GDM1 (cell line): Measurements from ENCODE around the gene DENND2A.
"Not testable (repeated sequence)": the region's sequence is repeated elsewhere in the genome, so short reads cannot be mapped to it uniquely, and the experiment has no call there.

Experiments
- DNase-seq: peaks from one replicate; lab custom pipeline; 2025; lab: John Stamatoyannopoulos, UW

Gene DENND2A

DNA sequence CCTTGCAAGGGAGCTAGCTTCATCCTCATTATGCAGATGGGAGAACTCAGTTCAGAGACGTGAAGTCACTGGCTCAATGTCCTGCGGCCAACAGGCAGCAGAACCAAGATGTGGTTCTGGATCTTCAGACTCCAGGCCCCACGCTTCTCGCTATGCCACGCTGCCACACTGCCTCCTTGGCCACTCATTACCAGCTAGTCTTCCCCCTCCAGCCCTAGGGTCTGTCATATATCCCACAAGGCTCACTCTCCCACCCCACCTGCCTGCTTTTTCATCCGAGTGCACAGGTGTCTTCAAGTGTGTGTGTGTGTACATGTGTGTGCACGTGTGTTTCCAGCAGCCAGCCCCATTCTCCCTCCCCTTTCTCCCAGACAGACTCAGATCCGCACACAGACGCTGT, 53.4 kb downstream of the DENND2A start:
- DNase-seq, result no peak

DNA sequence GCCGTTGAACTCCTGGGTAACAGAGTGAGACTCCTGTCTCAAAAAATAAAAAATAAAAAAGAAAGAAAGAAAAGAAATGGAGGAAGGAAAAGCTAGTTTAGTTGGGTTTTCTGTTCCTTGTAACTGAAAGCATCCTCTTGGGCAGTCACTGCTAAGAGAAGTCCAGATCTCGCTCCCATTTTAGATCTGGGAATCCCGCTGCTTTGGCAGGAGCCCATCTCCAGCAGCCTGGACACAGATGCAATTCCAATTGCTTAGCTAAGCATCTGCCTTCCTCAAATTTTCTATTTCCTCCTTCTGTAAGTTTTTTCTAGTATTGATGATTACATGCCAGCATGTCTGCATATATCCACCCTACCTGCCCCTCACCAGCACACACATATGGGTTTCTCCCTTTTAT, 54.1 kb downstream of the DENND2A start:
- DNase-seq, result no peak

DNA sequence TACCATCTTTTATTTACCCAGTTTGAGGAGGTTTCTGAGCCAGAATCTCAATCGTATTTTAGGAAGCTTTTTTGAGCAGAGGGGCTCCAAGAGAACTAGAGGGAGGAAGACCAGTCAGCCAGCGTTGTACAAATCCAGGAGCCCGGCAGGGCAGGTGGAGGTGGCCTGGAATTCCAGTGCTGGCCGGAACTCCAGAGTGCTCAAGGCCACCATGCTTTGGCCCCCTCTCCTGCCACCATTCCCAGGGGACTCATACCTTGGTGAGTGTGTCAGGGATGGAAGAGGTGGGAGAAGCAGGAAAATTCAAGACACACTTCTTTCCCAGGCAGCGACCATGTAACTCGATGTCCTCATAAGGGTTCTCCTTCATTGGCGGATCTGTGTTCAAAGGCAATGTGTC, 55.3 kb downstream of the DENND2A start:
- DNase-seq, result no peak

DNA sequence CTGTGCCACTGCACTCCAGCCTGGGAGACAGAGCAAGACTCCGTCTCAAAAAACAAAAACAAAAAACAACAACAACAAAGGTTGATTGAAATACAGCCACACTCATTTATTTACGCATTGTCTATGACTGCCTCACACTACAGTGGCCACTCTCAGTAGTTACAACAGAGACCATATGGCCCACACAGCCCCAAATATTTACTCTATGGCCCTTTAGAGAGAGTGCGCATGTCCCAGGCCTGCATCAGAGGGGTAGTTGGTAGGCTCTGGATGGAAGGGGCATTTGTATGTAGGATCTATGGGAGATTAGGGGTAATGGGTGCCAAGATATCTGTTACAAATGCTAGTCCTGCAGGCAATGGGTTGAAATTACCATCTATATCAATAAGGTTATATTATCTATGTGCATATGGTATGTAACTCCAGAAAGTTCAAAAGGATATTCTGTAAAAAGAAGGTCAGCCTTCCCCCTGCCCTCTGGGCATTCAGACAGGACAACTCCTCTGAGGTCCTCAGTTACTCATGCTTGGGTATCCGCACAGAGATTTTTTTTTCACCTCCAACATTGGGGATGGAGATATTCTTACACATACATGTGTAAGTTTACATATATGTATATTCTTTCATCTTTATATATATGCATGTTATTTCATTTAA, 56.3 kb downstream of the DENND2A start:
- DNase-seq, result no peak

DNA sequence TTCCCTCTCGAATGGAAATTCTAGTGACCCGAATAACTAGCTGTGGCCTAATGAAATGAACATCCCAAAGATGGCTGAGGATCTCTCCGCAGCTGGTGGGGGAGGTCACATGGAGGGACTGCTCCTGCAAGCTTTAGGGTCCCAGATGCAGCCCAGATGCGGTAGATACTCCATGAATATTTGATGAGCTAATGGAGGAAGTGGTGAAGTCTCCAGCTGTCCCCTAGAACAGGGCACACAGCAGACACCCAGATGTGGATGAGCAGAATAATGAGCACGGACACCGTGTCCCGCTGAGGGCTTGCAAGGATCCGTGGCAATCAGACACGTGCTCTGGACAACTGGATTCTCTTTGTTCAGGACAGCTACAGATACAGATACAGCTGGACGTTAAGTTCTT, 59.2 kb downstream of the DENND2A start:
- no peak for DNase-seq

DNA sequence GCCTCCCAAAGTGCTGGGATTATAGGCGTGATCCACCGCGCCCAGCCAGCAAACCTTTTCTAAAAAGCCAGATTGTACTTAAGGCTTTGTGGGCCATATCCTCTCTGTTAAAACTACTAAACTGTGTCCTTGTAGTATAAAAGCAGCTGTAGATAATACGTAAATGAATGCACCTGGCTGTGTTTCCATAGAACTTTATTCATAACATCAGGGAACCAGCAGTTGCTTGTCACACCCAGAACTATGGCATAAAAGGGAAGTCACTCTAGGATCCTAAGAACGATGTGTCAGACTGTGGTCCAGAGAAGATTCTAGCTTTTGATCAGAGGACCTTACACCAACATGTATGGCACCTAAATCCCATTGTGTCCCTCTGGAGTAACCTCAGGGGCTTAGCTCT, 63.0 kb downstream of the DENND2A start:
- no peak for DNase-seq

DNA sequence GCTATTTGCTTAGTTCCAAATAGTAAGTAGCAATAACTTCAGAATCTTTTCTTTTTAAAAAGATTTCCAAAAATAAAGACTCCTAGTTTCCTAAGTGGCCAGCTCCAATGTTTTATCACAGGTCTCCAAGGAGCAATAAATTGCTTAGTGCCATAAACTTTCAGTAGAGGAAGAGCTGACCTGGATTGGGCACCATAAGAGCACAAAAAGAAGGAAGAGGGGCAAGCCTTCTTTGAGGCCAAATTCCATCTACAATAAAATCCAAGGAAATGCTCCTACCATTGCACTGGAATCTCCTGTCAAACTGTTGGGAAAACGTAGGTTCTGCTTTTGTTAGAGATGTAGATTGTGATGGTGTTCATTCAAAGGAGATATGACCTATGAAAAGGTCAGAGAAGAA, 64.0 kb downstream of the DENND2A start:
- DNase-seq, result no peak

DNA sequence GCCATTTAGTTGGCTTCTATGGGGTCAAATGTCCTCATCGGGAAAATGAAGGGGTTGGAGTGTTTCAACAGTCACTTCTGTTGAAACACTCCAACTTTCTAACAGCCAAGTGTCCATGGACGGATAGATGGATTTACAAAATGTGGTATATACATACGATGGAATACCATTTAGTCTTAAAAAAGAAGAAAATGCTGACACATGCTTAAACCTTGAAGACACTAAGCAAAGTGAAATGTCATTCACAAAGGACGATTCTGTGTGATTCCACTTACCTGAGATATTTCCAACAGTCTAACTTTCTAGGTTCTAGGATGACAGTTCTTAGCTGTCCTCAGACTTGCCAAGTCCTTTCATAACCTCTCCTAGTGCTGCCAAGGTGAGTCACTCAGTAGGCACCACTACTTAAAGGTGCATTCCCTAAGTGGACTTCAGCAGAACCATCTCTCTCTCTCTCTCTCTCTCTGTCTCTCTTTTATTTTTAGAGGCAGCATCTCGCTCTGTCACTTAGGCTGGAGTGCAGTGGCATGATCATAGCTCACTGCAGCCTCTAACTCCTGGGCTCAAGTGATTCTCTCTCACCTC, 69.0 kb downstream of the DENND2A start:
- DNase-seq, result no peak

DNA sequence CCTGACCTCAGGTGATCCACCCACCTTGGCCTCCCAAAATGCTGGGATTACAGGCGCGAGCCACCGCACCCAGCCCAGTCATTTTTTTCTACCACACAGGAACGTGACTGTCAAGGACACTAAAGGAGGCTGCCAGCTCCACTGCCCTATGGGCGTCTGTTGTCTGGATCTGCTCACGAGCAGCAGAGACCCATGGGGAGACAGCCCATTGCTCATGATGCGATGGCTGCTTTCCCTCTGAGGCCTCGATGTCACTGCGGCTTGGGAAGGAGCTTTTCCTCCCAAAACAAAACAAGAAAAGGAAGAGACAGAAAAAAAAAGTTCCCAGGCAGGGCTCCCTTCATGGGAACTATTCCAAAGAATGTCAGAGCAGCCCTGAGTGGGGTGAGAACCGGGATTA, 70.5 kb downstream of the DENND2A start:
- DNase-seq, result no peak

DNA sequence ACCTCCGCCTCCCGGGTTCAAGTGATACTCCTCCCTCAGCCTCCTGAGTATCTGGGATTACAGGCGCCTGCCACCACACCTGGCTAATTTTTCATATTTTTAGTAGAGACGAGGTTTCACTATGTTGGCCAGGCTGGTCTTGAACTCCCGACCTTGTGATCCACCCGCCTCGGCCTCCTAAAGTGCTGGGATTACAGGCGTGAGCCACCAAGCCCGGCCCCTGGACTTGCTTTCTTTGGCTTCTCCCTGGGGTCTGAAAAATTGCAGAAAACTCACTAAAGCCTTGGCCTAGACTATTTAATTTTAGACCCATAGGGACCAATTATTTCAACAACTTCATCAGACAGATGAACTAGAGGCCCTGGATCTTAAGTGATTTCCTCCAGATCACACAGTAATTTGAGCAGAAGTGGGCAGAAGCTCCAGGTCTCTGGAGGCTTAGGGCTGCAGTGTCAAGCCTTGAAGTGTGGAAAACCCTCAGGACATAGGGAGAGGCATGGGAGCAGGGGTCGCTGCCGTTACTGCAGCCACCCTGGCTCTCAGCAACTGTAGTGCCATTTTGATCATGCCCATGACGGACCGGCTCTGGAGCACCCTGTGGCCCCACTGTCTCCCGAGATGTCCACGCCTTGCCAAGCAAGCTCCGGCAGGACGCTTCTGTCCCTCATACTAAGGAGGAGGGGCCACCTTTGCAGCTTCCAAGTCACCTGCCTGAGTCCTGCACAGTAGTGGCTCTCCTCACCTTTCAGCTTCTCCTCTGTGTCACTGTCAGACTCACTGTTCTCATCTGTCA, 72.4 kb downstream of the DENND2A start:
- no peak for DNase-seq

DNA sequence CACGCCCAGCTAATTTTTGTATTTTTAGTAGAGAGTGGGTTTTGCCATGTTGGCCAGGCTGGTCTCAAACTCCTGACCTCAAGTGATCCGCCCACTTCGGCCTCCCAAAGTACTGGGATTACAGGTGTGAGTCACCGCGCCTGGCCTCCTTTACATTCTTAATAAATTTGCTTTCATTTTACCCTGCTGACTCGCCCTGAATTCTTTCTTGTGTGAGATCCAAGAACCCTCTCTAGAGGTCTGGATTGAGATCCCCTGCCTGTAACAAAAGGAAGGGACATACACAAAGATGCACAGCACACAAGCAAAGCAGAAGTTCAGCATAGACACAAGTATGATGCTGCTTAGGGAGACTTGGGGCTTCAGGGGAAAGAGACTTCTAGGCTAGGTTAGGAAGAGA, 74.4 kb downstream of the DENND2A start:
- not testable (repeated sequence) for DNase-seq

DNA sequence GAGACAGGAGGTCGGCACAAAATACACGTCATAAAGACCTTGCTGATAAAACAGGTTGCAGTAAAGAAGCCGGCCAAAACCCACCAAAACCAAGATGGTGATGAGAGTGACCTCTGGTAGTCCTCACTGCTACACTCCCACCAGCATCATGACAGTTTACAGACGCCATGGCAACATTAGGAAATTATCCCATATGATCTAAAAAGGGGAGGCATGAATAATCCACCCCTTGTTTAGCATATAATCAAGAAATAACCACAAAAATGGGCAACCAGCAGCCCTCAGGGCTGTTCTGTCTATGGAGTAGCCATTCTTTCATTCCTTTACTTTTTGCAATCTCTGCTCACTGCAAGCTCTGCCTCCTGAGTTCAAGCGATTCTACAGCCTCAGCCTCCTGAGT, 74.9 kb downstream of the DENND2A start:
- DNase-seq, result not testable (repeated sequence)

DNA sequence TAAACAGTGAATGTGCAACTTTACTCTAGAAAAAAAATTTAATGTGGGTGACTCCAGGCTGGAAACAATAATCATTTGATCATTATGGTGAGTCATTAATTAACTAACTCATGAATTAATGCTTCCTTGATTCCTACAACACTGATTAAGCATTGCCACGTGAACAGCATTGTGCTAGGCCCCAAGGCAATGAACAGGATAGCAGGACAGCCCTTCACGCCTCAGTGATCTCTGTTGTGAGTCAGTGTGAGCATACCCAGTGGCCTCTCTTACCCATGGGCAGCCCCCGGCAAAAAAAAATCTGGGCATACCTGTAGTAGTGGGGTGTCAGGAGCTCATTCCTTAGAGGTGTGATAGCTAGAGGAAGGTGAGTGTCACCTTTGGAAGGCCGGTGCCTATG, 76.0 kb downstream of the DENND2A start:
- DNase-seq, result no peak

DNA sequence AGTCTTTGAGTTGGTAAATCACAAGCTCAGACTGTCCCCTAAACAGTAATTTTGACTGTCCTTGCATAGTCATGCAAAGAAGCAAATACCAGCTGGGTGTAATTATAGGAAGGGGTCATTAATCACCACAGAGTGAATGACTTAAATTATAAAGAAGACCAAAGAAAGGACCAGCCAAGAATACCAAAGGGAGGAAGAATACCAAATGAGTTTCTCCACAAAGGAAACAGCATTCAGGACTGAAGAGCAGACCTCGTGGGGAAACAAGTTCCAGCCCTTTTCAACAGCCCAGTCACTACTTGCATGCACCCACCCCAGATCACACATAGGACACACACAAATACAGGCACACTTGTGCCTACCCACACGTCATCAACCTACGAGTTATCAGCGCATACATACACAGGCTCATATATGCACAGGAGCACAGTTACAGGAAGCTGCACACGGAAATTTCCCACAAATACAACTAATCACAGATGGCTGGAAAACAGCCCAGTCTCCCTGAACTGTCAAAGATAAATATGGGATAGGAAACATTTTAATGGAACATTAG, 77.6 kb downstream of the DENND2A start:
- DNase-seq, result no peak

DNA sequence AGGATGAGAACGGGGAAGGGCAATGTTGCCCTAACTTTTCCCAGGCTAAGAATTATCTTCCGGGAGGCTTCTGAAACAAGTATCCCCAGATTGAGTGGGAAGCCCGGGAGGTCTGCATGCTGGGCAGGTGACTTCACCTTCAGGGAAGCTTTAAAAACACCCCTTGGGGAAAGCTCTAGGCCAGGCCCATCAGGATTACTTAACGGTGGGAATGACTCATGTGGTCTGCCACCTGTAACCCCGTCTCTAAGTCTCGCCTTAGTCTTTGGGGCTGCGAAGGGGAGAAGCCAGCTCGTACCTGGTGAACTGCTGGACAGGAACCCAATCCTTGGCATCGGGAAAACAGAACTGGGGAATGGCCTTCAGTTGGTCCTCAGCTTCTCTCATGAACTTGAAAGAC, 81.2 kb downstream of the DENND2A start:
- no peak for DNase-seq

DNA sequence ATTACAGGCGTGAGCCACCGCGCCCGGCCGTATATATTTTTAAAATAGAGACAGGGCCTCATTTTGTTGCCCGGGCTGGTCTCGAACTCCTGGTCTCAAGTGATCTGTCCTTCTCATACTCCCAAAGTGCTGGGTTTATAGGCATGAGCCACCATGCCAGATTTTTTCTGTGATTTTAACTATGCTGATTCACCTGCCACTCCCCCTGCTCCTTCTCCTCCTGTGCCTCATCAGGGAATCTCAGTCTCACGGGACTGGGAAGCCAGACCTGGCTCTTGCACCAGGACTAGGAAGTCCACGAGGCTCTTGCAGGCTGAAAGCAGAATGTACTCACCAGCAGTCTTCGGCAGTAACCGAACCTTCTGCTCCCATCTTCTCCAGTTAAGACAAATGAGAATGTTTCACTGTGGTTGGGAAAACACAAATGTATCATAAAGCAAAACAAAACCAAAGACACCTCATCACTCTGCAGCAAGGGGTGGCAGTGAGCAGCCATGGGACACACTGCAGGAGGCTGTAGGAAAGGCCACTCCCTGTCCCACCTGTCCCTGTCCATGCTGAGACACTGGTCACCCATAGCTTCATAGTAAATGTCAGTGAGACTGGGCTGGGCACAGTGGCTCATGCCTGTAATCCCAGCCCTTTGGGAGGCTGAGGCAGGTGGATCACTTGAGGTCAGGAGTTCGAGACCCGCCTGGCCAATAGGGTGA, 82.6 kb downstream of the DENND2A start:
- DNase-seq, result no peak

DNA sequence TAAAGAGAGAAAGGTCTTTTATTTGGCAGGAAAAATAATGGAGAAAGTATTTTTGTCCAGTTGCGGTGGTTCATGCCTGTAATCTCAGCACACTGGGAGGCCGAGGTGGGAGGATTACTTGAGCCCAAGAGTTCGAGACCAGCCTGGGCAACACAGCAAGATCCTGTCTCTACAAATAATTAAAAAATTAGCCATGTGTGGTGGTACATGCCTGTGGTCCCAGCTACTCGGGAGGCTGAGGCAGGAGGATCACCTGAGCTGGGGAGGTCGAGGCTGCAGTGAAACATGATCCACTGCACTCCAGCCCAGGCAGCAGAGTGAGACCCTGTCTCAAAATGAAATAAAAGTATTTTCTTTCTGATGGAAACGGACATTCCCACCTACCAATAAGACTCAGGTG, 83.5 kb downstream of the DENND2A start:
- no peak for DNase-seq

DNA sequence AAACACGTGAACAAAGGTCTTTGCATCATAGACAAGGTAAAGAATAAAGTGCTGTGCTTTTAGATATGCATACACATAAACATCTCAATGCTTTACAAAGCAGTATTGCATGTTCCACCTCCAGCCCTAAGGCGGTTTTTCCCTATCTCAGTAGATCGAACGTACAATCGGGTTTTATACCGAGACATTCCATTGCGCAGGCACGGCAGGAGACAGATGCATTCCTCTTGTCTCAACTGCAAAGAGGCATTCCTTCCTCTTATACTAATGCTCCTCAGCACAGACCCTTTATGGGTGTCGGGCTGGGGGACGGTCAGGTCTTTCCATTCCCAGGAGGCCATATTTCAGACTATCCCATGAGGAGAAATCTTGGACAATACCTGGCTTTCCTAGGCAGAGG, 87.4 kb downstream of the DENND2A start:
- not testable (repeated sequence) for DNase-seq

DNA sequence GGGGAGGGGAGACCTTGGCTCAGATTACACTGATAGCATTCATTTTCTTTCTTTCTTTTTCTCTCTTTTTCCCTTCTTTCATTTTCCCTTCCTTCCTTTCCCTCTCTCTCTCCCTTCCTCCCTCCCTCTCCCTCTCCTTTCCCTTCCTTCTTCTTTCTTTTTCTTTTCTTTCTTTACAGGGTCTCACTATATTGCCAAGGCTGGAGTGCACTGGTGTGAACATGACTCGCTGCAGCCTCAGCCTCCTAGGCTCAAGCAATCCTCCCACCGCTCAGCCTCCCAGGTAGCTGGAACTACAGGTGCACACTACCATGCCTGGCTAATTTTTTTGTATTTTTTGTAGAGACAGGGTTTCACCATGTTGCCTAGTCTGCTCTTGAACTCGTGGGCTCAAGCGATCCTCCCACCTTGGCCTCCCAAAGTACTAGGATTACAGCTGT, 88.4 kb downstream of the DENND2A start:
- DNase-seq, result no peak

DNA sequence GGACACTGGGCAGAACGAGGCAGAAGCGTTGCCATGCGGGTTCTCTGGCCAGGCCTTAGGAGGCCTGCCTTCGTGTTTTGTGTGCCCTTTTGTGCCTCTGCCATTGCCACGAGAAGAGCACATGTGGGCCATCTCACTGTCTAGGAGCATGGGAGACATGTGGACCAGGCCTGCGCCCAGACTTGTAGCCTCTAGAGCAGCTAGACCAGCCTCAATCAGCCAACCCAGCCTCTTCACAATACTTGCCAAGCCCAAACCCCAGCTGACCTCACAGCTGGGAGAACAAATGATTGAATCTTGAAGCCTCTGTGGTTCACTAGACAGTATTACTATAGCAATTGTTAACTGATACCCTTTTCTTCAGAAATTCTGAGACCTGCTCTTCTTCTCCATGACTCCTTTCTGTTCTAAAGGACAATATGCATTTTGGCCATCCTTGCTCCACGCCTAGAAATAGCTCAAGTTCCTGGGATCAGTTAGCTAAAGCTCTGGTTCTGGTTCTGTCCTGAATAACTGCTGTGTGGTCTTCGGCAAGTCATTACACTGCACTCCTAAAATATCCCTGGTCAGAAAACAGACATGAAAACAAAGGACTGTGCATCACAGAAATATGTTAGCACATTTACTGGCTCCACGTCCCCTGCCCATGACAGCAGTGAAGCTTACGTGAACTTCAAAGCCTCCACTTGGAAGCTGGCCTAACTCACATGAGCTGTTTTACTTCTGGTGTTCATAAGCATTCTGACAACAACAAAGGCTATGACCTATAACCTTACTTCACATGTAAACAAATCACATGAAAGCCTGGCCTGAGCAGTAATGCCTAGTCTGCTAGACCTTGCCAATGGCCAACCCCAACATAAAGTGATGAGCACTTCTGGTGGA, 89.0 kb downstream of the DENND2A start:
- DNase-seq, result no peak

DNA sequence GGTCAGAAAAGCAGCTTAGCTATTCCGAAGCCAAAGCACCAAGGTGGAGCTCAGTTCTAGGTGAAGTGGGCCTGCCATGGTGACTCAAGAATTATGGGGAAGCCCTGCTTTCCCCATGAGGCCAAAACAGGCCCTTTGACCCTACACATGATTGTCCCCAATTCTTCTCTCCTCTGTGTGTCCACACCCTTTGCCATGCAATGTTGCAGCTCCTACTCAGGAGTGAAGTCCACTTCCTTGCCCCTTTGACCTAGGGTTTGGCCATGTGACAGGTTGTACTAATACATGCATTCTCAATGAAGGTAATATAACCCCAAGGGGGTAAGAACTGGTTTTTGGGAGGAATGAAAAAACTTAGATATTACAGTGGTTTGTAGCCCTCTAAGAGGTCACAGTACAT, 93.7 kb downstream of the DENND2A start:
- DNase-seq, result no peak
